Activated T-cell treated with anti-CD3 and anti-CD28 coated beads, Interleukin-2, amount 50 U/mL, for 1 hour (primary cell): ENCODE measurements around the gene PLPP3.

Experiments
- DNase-seq: peaks from one replicate; pipeline ENCODE4 v3.0.0-alpha.2; 2020

PLPP3 gene

DNA sequence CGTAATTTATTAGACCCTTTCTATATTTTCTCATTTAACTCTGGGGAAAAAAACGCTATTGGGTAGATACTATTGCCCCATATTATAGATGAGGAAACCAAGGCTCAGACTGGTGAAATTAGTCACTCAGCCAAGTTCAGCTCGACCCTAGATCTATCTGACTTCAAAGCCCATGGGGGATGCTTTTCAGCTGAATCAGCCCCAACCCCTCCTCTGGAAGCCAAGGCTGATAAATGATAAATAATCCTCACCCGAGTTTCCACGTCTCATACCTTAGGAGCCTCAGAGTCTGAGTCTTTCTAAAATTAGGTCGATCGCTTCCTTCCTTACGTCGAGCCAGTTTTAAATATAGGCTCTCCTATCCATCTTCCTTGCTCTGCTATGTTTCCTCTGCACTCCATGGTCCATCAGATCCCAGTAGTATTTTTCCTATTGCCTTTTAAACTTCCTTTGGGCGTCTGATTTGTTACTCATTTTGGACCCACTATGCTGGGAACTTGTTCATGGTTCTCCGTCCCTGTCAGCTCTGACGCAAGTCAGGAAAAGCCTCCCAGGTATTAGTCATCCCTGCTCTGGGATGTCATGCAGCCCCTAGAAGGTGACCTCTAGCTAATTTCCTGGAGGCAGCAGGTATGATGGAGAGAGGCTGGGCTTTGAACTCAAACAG is 122.8 kb downstream of the PLPP3 start:
- no peak for DNase-seq

DNA sequence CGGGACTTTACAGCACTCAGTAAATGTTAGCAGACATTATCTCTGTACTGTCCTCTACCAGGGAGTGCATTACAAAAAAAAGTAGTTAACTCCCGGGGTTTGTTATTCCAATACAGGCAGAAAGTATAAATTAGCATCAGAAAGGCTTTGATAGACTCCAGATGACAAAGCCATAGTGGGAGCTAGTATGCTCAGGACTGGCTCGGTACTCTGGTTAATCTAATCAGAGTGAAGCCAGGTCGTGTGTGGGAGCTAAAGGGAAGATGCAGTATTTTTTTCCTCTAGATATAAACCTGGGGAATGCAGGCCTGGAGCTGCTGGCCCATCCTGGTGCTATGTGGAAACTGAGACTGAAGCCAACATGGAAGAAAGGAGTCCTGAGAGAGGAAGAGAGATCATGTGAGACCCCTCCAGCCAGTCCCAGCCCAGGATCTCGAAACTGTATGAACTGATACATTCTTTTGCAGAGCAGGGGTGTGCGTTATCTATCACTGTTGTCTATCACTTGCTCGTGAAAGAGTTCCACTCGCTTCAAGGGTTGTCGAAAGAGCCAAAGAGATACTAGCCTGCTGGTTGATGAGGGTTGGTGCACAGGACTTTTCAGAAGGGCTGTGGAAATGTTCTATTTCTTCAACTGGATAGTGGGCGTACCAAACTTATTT is 125.8 kb downstream of the PLPP3 start:
- DNase-seq: no peak

DNA sequence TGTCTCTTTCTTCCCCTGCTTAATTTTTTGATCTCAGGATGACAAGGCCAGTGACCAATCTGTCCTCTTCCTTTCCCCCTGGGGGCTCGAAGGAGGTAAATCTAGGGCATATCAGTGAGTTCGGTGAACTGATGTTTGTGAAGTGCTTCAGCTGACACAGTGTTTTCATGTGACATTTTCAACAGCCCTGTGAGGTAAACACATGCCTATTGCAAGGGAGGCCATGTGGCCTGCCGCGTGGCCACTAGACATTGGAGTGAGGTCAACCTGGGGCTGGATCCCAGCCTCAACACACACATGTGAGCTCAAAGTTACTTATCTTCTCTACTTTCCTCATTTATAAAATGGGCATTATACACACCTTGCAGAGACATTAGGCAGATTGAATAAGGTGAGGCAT is 126.3 kb downstream of the PLPP3 start:
- DNase-seq: no peak

DNA sequence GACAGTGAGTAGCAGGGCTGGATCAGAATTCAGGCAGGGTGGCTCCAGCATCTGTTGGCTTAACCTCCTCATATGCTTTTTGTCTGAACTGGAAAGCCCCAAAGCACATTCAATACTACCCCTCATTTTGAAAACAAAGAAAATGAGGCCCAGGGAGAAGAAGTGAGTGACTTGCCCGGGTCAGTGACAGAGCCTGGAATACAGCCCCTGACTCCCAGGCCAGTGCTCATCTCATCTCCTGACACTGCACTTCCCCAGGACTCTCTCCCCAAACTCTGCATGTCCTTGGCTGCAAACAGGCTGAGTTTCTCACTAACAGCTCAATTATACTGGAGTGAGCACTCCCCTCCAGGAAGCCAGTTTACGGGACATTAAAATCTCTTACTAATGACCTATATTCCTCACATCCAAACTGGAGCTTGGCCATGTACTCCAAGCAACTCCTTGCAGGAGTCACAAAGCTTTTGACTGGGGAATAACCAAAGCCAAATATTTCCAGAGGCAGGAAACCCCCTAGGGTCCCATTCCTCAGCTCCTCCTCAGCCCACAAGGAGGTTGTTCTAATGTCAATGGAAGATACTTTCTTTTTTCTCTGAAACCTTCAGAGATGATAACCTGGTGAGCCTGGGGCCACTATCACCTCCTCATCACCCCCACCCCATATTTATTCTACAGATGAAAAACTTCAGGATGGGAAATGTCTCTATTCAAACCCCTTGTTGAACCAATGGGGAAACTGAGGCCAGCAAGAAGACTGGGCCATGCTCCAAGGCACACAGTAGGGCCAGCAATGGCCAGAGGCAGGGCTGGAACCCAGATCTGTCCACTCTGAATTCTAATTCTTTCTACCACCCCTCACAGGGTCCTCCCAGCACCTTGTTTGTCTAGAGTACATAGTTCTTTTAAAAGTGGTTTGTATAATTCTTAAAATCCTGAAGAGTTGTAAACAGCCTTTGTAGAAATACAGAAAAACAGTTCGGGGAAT is 127.0 kb downstream of the PLPP3 start:
- no peak for DNase-seq

DNA sequence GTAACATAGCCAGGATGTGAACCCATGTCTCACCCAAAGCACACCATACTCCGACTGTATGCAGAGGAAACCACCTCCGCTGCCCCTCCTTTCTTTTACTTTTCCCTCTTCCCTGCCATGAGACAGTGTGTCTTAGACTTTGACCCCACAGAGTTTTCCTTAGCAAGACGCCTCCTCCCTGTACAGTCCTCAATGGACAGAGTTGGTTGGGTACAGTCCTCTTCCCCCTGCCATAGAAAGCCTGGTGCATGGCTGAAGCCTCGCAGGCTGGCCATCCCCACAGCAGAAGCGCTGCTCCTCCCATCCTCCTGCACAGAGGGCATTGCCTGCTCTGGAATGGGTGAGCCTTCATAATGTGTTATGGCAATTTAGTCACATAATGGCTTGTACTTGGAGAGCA is 127.9 kb downstream of the PLPP3 start:
- no peak for DNase-seq

DNA sequence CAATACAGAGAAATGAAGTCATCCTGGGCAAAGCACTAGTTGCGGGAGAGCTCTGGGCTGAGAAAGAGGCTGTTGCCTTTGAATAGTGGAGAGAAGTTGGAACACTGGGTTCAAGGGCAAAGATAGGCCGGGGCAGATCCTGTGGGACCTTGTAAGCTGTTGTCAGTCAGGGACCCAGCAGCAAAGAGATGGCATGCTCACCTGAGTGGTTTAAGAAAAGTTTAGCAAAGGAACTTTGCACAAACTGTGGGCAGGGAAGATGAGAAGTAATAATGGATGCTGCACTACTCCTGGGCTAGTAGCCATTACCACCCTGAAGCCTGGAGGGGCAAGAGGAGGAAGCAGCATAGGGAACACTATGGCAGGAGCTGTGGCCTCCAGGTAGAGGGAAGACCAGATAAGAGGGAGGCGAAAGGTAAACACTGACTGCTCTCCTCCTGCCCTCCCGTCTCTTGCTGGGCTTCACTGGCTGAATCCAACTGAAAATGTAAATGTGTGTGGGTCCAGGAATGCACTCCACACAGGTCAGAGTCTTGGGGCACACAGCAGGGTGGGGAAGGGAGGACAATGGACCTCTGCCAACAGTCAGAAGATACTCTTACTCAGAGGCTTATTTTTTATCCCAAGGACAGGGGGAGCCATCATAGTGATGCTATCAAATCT is 129.2 kb downstream of the PLPP3 start:
- DNase-seq: no peak

DNA sequence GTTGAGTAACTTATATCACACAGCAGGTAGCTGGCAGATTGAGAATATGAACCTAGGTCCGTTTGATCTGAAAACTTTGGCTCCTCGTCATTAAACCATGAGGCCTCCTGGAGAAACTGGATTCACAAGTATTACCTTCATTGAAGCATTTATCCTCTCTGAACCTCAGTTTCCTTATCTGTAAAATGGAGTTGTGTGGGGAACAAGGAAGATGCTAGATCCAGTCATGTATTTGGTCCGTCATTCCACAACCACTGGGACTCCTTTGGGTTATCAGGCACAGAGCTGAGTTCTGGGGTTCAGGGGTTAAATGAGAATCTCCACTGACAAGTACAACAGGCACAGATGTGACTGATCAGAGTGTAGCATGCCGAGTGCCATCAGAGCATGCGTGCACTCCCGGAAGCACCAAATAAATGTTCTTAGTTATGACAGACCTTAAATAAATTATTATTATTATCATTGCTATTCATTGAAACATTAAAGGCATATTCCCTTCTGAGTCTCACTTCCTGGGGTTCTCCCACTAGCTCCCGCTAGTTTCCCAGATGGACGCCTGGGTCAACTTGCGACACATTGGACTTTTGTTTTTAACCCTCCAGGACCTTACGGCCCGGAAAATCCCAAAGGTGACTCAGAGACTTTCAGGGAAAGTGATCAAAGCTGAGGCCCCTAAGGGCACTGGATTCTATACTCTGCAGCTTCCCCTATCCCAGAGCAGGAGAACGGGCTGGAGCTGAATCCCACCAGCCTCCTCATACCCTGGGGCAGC is 130.6 kb downstream of the PLPP3 start:
- DNase-seq: no peak

DNA sequence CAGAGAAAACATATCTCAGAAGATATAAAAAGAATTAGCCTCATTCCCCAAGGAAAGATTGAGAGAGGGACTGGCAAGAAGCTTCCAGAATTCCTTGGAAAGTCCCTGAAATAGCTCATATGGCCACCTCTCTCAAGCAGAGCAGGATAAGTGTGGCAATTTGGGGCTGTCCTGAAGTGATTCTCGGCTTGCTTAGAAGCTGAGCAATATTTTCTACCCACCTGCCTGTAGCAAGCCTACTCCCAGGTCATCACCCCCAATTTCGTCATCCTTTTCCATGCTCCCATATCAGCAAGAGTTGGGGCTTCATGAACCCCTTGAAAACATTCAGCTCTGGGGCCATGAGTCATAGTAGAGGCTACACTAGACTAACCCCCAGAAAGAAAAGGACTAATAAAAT is 131.5 kb downstream of the PLPP3 start:
- no peak for DNase-seq

DNA sequence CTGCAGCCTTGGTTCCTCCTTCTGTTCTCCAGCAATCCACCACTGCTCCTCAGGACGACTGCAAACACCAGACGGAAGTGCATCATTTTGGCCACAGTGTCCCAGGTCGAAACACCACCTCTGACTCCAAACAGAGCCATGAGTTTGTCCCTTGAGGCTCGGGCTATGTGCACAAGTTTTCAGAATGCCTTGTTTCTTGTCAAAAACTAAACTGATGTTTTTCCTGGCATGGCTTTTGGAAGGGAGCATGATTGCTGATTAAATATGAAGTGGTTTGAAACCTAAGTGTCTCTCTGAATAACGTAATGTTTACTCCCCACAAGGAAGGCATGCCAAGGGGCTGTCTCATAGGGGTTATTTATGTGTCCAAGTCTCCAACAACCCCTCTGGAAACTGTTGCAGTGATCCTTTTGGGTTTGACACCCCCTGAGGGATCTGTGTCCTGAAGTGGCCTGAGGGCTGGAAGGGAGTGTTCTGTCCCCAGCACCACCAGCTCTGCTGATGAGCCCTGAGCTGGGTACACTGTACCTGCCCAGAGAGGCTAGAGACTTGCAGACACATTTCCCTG is 132.7 kb downstream of the PLPP3 start:
- no peak for DNase-seq

DNA sequence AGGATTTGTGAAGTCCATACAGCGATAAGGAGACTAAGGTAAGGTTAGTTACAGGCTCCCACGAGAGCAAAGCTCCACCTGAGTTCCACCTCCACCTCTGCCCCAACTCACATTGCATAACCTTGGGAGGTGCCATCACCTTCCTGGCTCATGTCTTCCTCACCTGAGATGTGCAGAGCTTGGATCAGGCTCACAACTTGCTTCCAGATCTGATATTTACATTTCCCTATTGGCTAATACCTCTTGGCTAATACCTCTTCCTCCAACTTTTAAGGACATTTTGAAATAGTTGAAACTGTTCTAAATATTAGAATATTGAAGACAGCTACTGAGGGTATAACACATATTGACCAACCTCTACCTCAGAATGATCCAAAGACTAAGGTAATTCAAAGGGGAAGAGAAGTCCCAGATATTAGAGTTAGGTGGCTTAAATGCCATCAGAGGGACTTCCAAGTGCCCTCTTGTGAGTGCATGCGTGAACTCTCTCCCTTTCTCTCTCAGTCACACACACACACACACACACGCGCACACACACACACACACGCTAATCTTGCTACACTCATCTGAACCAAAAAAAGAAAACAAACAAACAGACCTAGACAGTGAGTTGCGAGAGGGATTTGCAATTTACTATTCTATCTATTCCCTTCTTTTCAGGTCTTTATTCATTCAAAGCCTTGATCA is 134.3 kb downstream of the PLPP3 start:
- DNase-seq: no peak
